ENCODE data around the gene UBTD1.

Gene UBTD1

DNA sequence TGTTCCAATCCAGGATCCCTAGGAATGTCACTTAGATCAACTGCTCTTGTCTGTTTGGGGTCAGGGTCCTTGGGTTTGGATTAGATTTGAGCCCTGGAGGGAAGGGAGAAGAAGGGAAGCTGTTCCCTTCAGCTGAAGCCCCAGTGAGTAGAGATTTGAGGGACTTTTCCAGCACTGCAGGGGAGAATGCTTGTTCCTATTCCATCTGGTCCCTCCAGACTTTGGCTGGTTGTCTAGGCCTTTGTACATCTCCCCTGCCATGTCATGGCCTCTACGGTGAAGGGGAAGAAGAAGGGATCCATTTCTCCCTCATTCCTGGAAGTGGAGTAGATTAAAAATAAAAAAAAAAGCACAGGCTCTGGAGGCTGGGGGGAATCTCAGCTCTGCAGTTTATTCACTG, 101.9 kb downstream of the UBTD1 start:
- TF ChIP-seq, protein P1, sequence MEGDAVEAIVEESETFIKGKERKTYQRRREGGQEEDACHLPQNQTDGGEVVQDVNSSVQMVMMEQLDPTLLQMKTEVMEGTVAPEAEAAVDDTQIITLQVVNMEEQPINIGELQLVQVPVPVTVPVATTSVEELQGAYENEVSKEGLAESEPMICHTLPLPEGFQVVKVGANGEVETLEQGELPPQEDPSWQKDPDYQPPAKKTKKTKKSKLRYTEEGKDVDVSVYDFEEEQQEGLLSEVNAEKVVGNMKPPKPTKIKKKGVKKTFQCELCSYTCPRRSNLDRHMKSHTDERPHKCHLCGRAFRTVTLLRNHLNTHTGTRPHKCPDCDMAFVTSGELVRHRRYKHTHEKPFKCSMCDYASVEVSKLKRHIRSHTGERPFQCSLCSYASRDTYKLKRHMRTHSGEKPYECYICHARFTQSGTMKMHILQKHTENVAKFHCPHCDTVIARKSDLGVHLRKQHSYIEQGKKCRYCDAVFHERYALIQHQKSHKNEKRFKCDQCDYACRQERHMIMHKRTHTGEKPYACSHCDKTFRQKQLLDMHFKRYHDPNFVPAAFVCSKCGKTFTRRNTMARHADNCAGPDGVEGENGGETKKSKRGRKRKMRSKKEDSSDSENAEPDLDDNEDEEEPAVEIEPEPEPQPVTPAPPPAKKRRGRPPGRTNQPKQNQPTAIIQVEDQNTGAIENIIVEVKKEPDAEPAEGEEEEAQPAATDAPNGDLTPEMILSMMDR (IDR thresholded peaks at IDR 0.05; ENCODE audit: low read depth, low read length, missing control alignments) = no peak
- H3K27ac ChIP-seq = no peak overlapping the region
- no peak overlapping the region for H3K4me3 ChIP-seq (ENCODE audit: low read depth, low read length)
- H3K36me3 ChIP-seq (replicated peaks) = no peaks in the 10 kb centered on the region
- in situ Hi-C loops (cut with HindIII; ENCODE audit: low pct_ligation_motif_present, low sequenced_read_pairs) = no loop called here
- no peak for DNase-seq
- H3K27me3 ChIP-seq (replicated peaks) = no peaks in the 10 kb centered on the region

- H3K27me3 ChIP-seq (replicated peaks) = no peaks in the 10 kb centered on the region
Observed at GRCh38 chr10:97601268-97602215, 102.8 kb downstream of the UBTD1 start.

GRCh38 chr10:97607095-97607636, 108.4 kb downstream of the UBTD1 start:
- Histone ChIP-seq H3K27ac (no peak overlapping the region), H3K36me3 (replicated peaks) (no peaks in the 10 kb centered on the region), H3K4me3 (ENCODE audit: low read depth, low read length) (no peak overlapping the region), H3K27me3 (replicated peaks) (no peaks in the 10 kb centered on the region)
- TF ChIP-seq, protein P1 (IDR thresholded peaks at IDR 0.05; ENCODE audit: low read depth, low read length, missing control alignments) = no peak
- no peak for DNase-seq
- in situ Hi-C loops (cut with HindIII; ENCODE audit: low pct_ligation_motif_present, low sequenced_read_pairs) = no loop called here

More at GRCh38 chr10:97601268-97602215, 102.8 kb downstream of the UBTD1 start:
- no peaks in the 10 kb centered on the region for H3K36me3 ChIP-seq (replicated peaks)
- TF ChIP-seq, protein P1 (IDR thresholded peaks at IDR 0.05; ENCODE audit: low read depth, low read length, missing control alignments) = no peak
- DNase-seq = no peak
- no peak overlapping the region for H3K4me3 ChIP-seq (ENCODE audit: low read depth, low read length)
- H3K27ac ChIP-seq = no peak overlapping the region
- in situ Hi-C loops (cut with HindIII; ENCODE audit: low pct_ligation_motif_present, low sequenced_read_pairs) = no loop called here

DNA sequence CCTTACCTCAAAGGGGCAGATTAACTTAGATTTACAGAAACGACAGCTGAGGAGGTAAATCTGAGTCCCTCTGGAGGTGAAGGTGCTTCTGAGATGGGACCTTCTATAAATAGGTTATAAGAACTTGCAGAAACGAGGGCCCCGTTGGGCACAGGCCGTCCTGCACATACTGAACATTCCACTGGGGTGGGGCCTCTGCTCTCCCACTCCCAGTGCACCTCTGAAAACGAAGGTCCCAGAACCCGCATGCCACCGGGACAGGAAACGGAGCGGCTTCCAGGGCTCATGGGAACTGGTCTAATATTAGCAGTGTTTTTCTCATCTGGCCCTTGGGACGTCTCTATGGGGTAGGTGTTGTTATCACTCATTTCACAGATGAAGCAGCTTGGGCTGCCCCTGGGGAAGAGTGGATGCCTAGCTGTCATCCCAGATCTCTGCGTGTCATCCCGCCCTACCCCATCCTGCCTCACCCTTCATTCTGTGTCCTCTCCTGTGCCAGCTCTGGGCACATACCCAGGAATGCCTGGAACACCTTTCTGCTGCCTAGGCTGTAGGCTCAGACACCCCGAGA, 110.4 kb downstream of the UBTD1 start:
- TF ChIP-seq, protein P1 (IDR thresholded peaks at IDR 0.05; ENCODE audit: low read depth, low read length, missing control alignments) = no peak
- in situ Hi-C loops (cut with HindIII; ENCODE audit: low pct_ligation_motif_present, low sequenced_read_pairs) = no loop called here
- no peaks in the 10 kb centered on the region for H3K36me3 ChIP-seq (replicated peaks)
- DNase-seq = no peak
- H3K27ac ChIP-seq = no peak overlapping the region
- H3K27me3 ChIP-seq (replicated peaks) = no peaks in the 10 kb centered on the region
- no peak overlapping the region for H3K4me3 ChIP-seq (ENCODE audit: low read depth, low read length)

DNA sequence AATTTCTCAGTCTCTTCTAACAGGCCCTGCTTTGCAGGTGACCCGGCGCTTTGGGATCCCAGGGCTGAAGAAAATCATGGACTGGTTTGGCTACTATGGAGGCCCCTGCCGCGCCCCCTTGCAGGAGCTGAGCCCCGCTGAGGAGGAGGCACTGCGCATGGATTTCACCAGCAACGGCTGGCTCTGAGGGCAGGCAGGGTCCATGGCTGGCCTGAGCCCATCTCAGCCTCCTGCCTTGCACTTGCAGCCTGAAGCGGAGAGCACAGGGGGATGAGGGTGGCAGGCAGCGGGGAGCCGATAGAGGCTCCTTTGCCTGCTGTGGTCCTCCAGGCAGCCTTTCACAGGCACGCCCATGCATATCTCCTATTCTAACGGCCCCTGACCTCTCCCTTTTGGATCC, 112.7 kb downstream of the UBTD1 start:
- Histone ChIP-seq H3K27ac (no peak overlapping the region), H3K4me3 (ENCODE audit: low read depth, low read length) (no peak overlapping the region), H3K27me3 (replicated peaks) (no peaks in the 10 kb centered on the region), H3K36me3 (replicated peaks) (no peaks in the 10 kb centered on the region)
- no peak for DNase-seq
- TF ChIP-seq, protein P1 (IDR thresholded peaks at IDR 0.05; ENCODE audit: low read depth, low read length, missing control alignments) = no peak
- in situ Hi-C loops (cut with HindIII; ENCODE audit: low pct_ligation_motif_present, low sequenced_read_pairs) = no loop called here

Data from brain microvascular endothelial cell (primary cell).